Stomach (tissue), 9 donors: ENCODE results near the gene SCIMP. TPM values are rescaled to one million over a fixed set of nuclear protein-coding genes. Genes with fewer than 3 reads are reported as not detected.

ENCODE experiments used
- DNase-seq, 2 donors: peaks; one replicate each; pipeline versions ENCODE4 v3.0.0 to v3.0.0-alpha.2; 2013 to 2019
- H3K27ac ChIP-seq, 5 donors: fragments of 200-600 bp in 4 of 5; sonication (generic) in 4 of 5; one replicate each; pipeline ENCODE4 v1.5.1; 2013 to 2019; ENCODE audit warnings: mild to moderate bottlenecking in 1 of 5, moderate library complexity in 1 of 5
- H3K27me3 ChIP-seq, 3 donors: fragments of 200-600 bp; sonication (generic); one replicate each; pipeline ENCODE4 v1.5.1; 2017 to 2019; ENCODE audit warnings: mixed run types in 1 of 3
- H3K36me3 ChIP-seq, 4 donors: fragments of 200-600 bp; sonication (generic); 1 replicate in 3 of 4; 2 replicates in 1 of 4; pipeline ENCODE4 v1.5.1; 2016 to 2019
- H3K4me1 ChIP-seq, 4 donors: fragments of 200-600 bp; sonication (generic); one replicate each; pipeline ENCODE4 v1.5.1; 2016 to 2019
- H3K4me3 ChIP-seq, 4 donors: fragments of 200-600 bp; sonication (generic) in 3 of 4; one replicate each; pipeline ENCODE4 v1.5.1; 2016 to 2019; ENCODE audit warnings: mild to moderate bottlenecking in 1 of 4
- H3K9me3 ChIP-seq, 4 donors: fragments of 200-600 bp; sonication (generic); one replicate each; pipeline ENCODE4 v1.5.1; 2016 to 2019
- EP300 ChIP-seq: sonication (generic); formaldehyde crosslinking; IDR thresholded peaks from one replicate; pipeline ENCODE4 v1.6.1; 2017; ENCODE audit warnings: antibody characterized with exemption
- POLR2A ChIP-seq, 4 donors: fragments of 450-650 bp; IDR thresholded peaks; one replicate each; pipeline ENCODE4 v1.6.1; 2016; ENCODE audit warnings: antibody characterized with exemption in 4 of 4, control low read depth in 2 of 4, mild to moderate bottlenecking in 1 of 4, moderate library complexity in 1 of 4
- POLR2AphosphoS5 ChIP-seq, 3 donors: sonication (generic); formaldehyde crosslinking; IDR thresholded peaks; one replicate each; pipeline ENCODE4 v1.6.1; 2016; ENCODE audit warnings: antibody characterized with exemption in 3 of 3
- WGBS, 5 donors: extraction: QIAGEN DNeasy Blood & Tissue Kit in 3 of 5; methylation state at CpG; one replicate each; pipeline versions ENCODE4 v1.1.5 to v1.1.7; 2013 to 2018; 5-methylcytosine and 5-hydroxymethylcytosine counted together
- intact Hi-C: fragments of 100-400 bp; cut with DNase I; formaldehyde crosslinking; loops from one replicate; pipeline ENCODE4 v1.15.1; 2023; ENCODE audit warnings: low total_unique reads
- polyA plus RNA-seq, 3 donors: library from polyadenylated mRNA; stranded (reverse); fragments of 200-250 nt; gene quantifications; one replicate each; pipeline ENCODE4 v1.2.3, GENCODE V29; 2013
- total RNA-seq, 5 donors: library from RNA; depleted of rRNA; stranded (reverse); fragments of >200 nt; gene quantifications; one replicate each; pipeline versions ENCODE4 v1.1.0 to v1.2.3, GENCODE V29; 2014 to 2016
- TF ChIP-seq, protein P1 (sequence below), 7 experiments: fragments of 450-650 bp in 4 of 7; fragments of 200-600 bp in 3 of 7; sonication (generic) in 3 of 7; IDR thresholded peaks; one replicate each; pipeline ENCODE4 v1.5.1; 2016 to 2019; ENCODE audit warnings: antibody characterized with exemption in 7 of 7, control low read depth in 2 of 7, mild to moderate bottlenecking in 1 of 7
- donor health status: healthy with polysubstance abuse.
- donor health status: Bipolar disorder and iron deficiency.
- donor health status: healthy.

Gene SCIMP
- total and polyA plus RNA-seq, 8 donors, result 0.62 to 2.1 (median 0.91) TPM; not detected in 4

DNA sequence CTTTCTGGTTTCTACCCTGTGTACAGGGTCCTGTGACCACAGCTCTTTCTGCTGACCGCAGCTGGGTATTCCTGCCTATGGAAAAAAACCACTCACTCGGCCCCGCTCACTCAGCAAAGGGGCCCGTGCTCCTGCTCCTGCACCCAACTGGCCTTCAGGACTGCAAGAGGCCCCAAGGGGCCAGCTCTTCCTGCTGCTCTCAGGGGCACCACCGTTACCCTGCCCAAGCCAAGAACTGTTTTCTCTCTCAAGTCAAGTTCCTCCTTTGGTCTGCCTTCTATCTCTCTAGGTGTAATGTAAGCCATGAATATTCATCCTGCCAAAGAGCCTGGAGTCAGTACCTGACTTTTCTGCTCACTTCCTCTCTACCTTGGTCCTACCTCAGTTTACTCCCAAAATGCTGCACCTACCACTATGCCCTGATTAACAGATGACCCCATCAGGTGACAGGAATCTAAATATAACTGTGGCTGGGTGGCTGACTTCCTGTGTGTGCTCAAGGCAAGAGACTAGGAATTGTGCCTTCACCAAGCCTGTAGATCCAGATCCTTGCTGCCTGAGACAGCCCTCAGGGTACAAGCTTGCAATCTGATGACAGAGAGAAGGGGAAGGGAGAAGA, 20.4 kb upstream of the SCIMP start:
- TF ChIP-seq POLR2A (IDR thresholded peaks at IDR 0.05) (no peak), POLR2AphosphoS5 (IDR thresholded peaks at IDR 0.05) (no peak), EP300 (no peak)
- TF ChIP-seq, protein P1, sequence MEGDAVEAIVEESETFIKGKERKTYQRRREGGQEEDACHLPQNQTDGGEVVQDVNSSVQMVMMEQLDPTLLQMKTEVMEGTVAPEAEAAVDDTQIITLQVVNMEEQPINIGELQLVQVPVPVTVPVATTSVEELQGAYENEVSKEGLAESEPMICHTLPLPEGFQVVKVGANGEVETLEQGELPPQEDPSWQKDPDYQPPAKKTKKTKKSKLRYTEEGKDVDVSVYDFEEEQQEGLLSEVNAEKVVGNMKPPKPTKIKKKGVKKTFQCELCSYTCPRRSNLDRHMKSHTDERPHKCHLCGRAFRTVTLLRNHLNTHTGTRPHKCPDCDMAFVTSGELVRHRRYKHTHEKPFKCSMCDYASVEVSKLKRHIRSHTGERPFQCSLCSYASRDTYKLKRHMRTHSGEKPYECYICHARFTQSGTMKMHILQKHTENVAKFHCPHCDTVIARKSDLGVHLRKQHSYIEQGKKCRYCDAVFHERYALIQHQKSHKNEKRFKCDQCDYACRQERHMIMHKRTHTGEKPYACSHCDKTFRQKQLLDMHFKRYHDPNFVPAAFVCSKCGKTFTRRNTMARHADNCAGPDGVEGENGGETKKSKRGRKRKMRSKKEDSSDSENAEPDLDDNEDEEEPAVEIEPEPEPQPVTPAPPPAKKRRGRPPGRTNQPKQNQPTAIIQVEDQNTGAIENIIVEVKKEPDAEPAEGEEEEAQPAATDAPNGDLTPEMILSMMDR (IDR thresholded peaks at IDR 0.05), result no peak
- Histone ChIP-seq H3K4me1 (no peaks in the 10 kb centered on the region), H3K27me3 (no peaks in the 10 kb centered on the region), H3K9me3 (no peaks in the 10 kb centered on the region), H3K27ac (no peak overlapping the region), H3K4me3 (no peak overlapping the region), H3K36me3 (no peaks in the 10 kb centered on the region)
- peak in 1 of 2 donors; percentile 30 for DNase-seq
- 76 to 90% (median 81%) methylated on average over 5 of the region's 5 CpGs for whole genome bisulfite sequencing, 5 donors
- intact Hi-C loops, result no loop called here

DNA sequence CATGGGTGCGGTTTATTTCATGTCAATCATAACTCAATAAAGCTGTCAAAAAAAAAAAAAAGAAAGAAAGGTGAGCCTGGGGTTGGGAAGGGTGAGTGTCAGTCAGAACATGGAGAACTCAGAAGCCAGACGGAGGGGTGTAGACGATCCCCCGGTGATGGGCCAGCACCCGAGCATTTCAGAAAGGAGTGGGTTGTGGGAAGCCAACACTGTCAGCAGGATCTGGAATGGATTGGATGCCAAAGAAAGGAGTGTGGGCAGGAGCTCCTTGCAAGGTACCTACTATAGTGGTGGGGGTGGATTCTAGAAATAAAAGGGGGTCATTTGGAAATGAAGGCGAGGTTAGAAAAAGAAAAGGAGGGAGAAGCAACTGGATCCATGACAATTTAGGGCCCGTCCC, 19.8 kb upstream of the SCIMP start:
- TF ChIP-seq POLR2A (IDR thresholded peaks at IDR 0.05), result no peak
- TF ChIP-seq, protein P1 (IDR thresholded peaks at IDR 0.05), result no peak
- no peak for TF ChIP-seq POLR2AphosphoS5 (IDR thresholded peaks at IDR 0.05)
- 75 to 84% (median 80%) methylated on average over 7 of the region's 7 CpGs for WGBS, 5 donors
- intact Hi-C loops, result no loop called here
- Histone ChIP-seq H3K9me3 (no peaks in the 10 kb centered on the region), H3K27ac (no peak overlapping the region), H3K4me1 (peaks cover 0 to 3% (median 0%) of the 10 kb centered on the region in 4 donors), H3K4me3 (no peak overlapping the region), H3K36me3 (no peaks in the 10 kb centered on the region), H3K27me3 (no peaks in the 10 kb centered on the region)
- no peak for DNase-seq

DNA sequence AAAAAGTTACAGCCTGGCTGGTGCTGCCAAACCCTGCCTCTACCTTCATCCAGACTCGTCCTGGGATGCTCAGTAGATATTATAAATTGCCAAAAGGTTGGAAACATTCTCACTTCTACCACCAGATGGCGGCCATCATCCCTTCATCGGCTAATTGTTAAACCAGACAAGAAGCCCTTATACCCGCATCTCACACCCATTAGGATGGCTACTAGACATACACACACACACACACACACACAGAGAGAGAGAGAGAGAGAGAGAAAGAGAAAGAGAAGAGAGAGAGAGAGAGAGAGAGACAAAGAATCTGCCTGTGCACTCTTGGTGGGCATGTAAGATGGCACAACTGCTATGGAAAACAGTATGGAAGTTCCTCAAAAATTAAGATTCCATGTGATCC, 15.0 kb upstream of the SCIMP start:
- no peaks in the 10 kb centered on the region for H3K36me3 ChIP-seq
- WGBS, 5 donors, result 0 to 1% (median 1%) methylated on average over 4 of the region's 4 CpGs
- no peaks in the 10 kb centered on the region for H3K9me3 ChIP-seq
- DNase-seq, result peak; percentile 61 to 89
- H3K27me3 ChIP-seq, result peaks cover 0 to 24% (median 0%) of the 10 kb centered on the region in 3 donors
- no peak overlapping the region for H3K27ac ChIP-seq
- no peak for TF ChIP-seq POLR2A (IDR thresholded peaks at IDR 0.05)
- TF ChIP-seq POLR2AphosphoS5 (IDR thresholded peaks at IDR 0.05), result peak in 1 of 3 donors; percentile 30
- TF ChIP-seq, protein P1 (IDR thresholded peaks at IDR 0.05), result peak in 5 of 7 experiments; percentile 47 to 78 (median 52)
- peaks cover 0 to 3% (median 0%) of the 10 kb centered on the region in 4 donors for H3K4me1 ChIP-seq
- intact Hi-C loops, result no loop called here
- H3K4me3 ChIP-seq, result no peak overlapping the region

DNA sequence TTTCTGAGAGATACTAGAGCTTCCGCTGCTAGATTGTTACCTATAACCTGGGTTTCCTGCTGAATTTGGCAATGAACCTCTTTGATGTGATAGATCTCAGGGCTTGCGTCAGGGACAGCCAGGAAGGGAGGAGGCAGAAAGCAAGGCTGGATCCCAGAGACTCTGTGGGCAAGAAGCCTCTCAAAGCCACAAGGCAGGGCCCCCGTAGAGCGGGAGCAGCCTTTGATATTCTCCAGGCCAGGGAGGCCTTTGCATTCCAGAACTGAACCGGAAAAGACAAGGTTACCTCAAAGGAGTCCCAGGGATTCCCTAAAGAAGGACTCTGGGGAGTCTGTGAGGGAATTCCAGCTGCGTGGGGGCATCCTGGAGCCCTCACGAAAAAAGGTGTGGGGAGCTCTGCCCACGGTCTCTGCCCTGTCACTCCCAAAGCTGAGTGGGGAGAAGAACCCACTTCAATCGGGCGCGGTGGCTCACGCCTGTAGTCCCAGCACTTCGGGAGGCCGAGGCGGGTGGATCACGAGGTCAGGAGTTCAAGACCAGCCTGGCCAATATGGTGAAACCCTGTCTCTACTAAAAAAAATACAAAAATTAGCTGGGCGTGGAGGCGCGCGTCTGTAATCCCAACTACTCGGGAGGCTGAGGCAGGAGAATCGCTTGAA, 14.3 kb upstream of the SCIMP start:
- Histone ChIP-seq H3K9me3 (no peaks in the 10 kb centered on the region), H3K4me3 (no peak overlapping the region), H3K36me3 (no peaks in the 10 kb centered on the region), H3K27ac (no peak overlapping the region), H3K4me1 (peaks cover 0 to 3% (median 0%) of the 10 kb centered on the region in 4 donors), H3K27me3 (peaks cover 0 to 24% (median 0%) of the 10 kb centered on the region in 3 donors)
- 65 to 76% (median 70%) methylated on average over 18 to 22 of the region's 22 CpGs for WGBS, 5 donors
- no peak for DNase-seq
- no peak for TF ChIP-seq POLR2AphosphoS5 (IDR thresholded peaks at IDR 0.05)
- TF ChIP-seq, protein P1 (IDR thresholded peaks at IDR 0.05), result no peak
- no peak for TF ChIP-seq POLR2A (IDR thresholded peaks at IDR 0.05)
- no peak for TF ChIP-seq EP300
- intact Hi-C loops, result no loop called here
